HCEC 1CT (cell line): ENCODE results near the gene CHAT.

Experiments used
- DNase-seq: peaks from one replicate; pipeline ENCODE4 v3.0.0-alpha.2; 2017

The CHAT gene

GRCh38 chr10:49613882-49614241 lies at the start of gene CHAT:
Gene CHAT (plus strand): TSS chr10:49614037. CDS start chr10:49614190, 153 bp downstream.
- DNase-seq, result no peak

DNA sequence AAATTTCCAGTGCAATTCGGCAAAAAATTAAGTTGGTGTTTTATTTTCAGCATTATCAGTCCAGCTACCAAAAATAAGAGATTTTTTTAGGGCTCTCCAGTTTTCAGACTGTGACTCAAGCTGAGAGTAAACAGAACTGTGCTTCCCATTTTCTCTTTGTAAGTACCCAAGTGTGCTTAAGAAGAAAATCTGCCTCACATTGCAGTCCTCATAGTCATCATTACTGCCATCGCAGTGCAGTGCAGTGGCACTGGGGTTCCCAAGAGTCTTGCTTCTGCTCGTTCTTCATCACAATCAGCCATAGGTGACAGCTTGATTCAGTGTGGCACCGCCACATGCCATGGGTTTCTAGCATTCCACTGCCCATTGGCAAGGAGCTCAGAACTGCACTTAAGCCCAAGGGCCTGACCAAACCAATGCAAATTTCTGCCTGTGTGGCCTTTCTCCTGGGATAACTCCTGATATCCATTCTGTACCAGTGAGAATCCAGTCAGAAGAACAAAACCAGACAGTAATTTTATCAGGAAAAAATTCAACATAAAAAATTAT lies 49.3 kb upstream of the CHAT start:
- no peak for DNase-seq

DNA sequence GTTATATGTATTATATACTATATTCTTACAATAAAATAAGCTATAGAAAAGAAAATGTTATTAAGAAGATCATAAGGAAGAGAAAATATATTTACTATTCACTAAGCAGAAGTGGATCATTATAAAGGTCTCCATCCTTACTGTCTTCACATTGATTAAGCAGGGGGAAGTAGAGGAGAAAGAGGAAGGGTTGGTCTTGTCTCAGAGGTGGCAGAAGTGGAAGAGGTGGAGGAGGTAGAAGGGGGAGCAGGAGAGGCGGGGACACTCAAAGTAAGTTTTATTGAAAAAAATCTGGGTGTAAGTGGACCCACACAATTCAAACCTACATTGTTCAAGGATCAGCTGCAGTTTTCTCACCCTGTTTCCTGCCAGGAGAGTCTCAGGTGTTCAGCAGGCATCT lies 46.0 kb upstream of the CHAT start:
- DNase-seq, result no peak

GRCh38 chr10:49568235-49568634 lies 45.6 kb upstream of the CHAT start:
- peak; percentile 53 for DNase-seq

GRCh38 chr10:49569031-49569631 lies 44.7 kb upstream of the CHAT start:
- peak; percentile 74 for DNase-seq

- DNase-seq, result peak; percentile 58
Measured at GRCh38 chr10:49571388-49571787, 42.4 kb upstream of the CHAT start.

DNA sequence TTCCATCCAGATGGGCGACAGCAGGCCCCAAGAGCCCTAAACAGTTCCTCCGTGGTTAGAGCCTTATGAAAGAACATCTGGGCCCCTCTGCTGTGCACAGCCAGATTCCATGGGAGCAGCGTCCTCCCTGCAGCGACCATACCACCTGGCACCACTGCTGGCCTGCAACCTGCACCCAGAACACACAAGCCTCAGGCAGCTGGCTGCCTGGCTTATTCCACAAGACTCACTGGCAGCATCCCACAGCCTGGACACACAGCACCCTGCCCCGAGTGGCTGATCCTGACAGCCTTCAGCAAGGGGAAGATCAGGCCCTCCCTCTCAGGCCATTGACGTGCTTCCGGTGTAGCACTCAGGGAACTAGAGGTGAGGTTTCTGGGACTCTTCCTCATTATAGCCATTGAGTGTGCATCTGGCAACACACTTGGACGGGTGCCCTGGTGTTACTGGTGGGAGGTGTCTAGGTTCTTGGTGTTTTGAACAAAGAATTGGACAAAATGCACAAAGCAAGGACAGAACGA lies 41.2 kb upstream of the CHAT start:
- no peak for DNase-seq

DNA sequence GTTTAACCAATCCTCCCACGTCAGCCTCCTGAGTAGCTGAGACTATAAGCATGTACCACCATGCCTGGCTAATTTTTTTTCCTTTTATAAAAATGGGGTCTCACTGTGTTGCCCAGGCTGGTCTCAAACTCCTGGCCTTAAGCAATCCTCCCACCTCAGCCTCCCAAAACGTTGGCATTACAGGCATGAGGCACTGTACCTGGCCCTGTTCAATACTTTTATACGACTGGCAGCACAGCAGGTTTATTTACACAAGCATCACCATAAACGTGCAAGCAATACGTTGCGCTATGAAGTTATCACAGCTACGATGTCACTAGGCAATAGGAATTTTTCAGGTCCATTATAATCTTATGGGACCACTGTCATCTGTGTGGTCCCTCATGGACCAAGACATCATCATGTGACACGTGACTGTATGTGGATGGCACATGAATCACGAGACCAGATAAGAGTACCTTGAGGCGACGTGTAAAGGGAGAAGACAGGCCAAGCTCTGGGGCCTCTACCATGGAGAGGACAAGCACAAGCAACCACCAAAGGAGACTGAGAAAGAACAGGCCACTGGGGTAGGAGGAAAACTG lies 38.3 kb upstream of the CHAT start:
- DNase-seq, result no peak

GRCh38 chr10:49577182-49577925 lies 36.5 kb upstream of the CHAT start:
- DNase-seq, result no peak

GRCh38 chr10:49578392-49578791 lies 35.4 kb upstream of the CHAT start:
- no peak for DNase-seq

GRCh38 chr10:49579621-49580020 lies 34.2 kb upstream of the CHAT start:
- DNase-seq, result peak; percentile 59

DNA sequence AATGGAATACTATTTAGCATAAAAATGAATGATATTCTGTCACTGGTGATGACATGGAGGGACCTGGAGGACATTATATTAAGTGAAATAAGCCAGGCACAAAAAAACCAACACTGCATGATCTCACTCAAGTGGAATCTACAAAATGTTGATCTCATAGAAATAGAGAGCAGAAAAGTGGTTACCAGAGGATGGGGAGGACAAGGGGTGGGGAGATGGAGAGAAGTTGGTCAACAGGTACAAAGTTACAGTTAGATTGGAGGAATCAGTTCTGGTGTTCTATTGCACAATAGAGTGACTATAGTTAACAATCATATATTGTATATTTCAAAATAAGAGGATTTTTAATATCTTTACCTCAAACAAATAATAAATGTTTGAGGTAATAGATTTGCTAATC lies 28.4 kb upstream of the CHAT start:
- DNase-seq, result peak; percentile 33

DNA sequence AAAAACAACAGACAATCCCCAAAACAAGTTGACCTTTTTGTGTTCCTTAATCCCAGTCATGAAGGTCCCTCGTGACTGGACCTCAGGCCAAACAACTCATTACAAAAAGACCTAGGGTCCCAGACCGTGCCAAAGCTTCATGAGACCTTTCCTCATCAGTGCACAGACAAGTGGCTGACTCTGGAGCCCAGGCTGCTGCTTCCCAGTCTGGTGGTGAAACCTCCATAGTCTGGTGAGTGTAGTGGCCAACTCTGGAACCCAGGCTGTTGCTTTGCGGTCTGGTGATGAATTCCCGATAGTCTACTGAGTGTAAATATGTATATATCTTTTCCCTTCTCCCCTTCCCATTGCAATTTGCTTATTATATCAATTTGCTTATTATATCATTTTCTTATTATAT lies 25.9 kb upstream of the CHAT start:
- no peak for DNase-seq

GRCh38 chr10:49592726-49593563 lies 20.9 kb upstream of the CHAT start:
- DNase-seq, result peak; percentile 40

GRCh38 chr10:49593564-49593875 lies 20.3 kb upstream of the CHAT start:
- DNase-seq, result no peak

- DNase-seq, result no peak
Measured at GRCh38 chr10:49593998-49594397, 19.8 kb upstream of the CHAT start.

DNA sequence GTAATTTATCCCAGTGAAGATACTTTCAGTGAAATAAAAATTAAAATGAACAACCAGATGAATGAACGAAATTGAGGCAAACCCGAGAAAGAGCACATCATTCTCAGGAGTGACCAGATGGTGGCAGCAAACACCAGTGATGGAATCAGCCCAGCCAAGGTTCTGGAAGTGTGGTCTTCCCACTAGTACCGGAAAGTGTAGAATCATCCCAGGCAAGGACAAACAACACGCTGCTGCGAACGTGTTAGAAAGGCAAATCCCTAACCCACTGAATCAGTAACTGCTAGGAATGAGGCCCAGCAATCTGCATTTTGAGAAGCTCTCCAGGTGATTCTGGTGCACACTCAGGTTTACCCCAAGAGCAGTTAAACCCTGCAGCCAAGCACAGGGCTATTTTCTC lies 19.2 kb upstream of the CHAT start:
- DNase-seq, result peak; percentile 57

- DNase-seq, result no peak
Measured at GRCh38 chr10:49595003-49595712, 18.7 kb upstream of the CHAT start.

- no peak for DNase-seq
Measured at GRCh38 chr10:49595713-49596492, 17.9 kb upstream of the CHAT start.

DNA sequence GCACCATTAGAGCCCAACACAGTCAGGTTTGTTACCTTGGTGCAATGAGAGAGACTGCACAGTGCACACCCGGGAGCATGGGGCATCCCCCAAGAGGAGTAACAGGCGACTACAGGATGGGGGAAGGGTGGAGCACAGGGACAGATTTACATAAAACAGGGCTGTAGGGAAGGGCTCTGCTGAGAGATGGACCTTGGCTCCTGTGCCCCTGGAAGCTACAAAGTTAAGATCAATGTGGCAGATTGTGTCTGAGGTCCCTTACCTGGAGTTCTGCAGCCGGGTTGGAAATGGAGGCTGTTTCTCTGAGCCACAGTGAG lies 17.4 kb upstream of the CHAT start:
- no peak for DNase-seq

GRCh38 chr10:49596836-49597235 lies 17.0 kb upstream of the CHAT start:
- DNase-seq, result no peak
